Progenitor cell of endocrine pancreas (in vitro differentiated cells): ENCODE measurements around the gene NDUFS3. TPM values are rescaled to one million over a fixed set of nuclear protein-coding genes. Genes with fewer than 3 reads are reported as not detected.
"Not testable (repeated sequence)": the region's sequence is repeated elsewhere in the genome, so short reads cannot be mapped to it uniquely, and the experiment has no call there.

Experiments
- DNase-seq: peaks from one replicate; pipeline ENCODE4 v3.0.0; 2021; ENCODE audit warnings: low spot score; ENCODE audit not compliant: unreplicated experiment
- H3K27ac Mint-ChIP-seq: 2 replicates; pipeline ENCODE4 v1.8.0; 2021; ENCODE audit warnings: mild to moderate bottlenecking, moderate library complexity, mixed read lengths
- H3K27me3 Mint-ChIP-seq: 2 replicates; pipeline ENCODE4 v1.8.0; 2021; ENCODE audit warnings: mixed read lengths
- H3K36me3 Mint-ChIP-seq: 2 replicates; pipeline ENCODE4 v1.8.0; 2022; ENCODE audit warnings: mixed read lengths; ENCODE audit not compliant: insufficient read depth
- H3K4me1 Mint-ChIP-seq: 2 replicates; pipeline ENCODE4 v1.8.0; 2021; ENCODE audit warnings: low read depth, mixed read lengths
- H3K4me3 Mint-ChIP-seq: 2 replicates; pipeline ENCODE4 v1.8.0; 2021; ENCODE audit warnings: low read depth, mild to moderate bottlenecking, moderate library complexity, mixed read lengths
- H3K9me3 Mint-ChIP-seq: 2 replicates; pipeline ENCODE4 v1.8.0; 2021; ENCODE audit warnings: low read depth, mixed read lengths
- CTCF ChIP-seq: fragments of 200-600 bp; sonication (generic); IDR thresholded peaks from one replicate; pipeline ENCODE4 v1.5.0; 2021; ENCODE audit warnings: antibody characterized with exemption, mild to moderate bottlenecking; ENCODE audit not compliant: unreplicated experiment
- long read RNA-seq: library from polyadenylated mRNA; unstranded; transcript quantifications from one replicate; pipeline ENCODE4 v2.0.0, GENCODE V29; 2020
- total RNA-seq: library from RNA; stranded (reverse); gene quantifications from 2 replicates; pipeline ENCODE4 v1.2.1, GENCODE V29; 2021

Gene NDUFS3
- total RNA-seq = 102 and 109 TPM in 2 replicates
- long read RNA-seq, transcript NDUFS3-201 (7 exons, 958 nt) = major isoform, 36 of 75 reads
- long read RNA-seq, partial matches to known transcripts = 6 of 75 reads
- long read RNA-seq, other reads (novel, unspliced or antisense) = 32 of 75 reads

GRCh38 chr11:47578524-47579494, at the start of gene NDUFS3, which contains the start of gene KBTBD4:
TSS of gene NDUFS3 (plus strand) at chr11:47579074. CDS start at chr11:47579092, 18 bp downstream.
TSS of gene KBTBD4 (minus strand) at chr11:47578970. CDS start at chr11:47578951, 19 bp downstream.
- H3K36me3 Mint-ChIP-seq = peaks cover 19% of the 10 kb centered on the region
- peak within 1 kb of the TSS; percentile 99 for H3K27ac Mint-ChIP-seq
- peak; percentile 81 for DNase-seq
- H3K4me1 Mint-ChIP-seq = peaks cover 16% of the 10 kb centered on the region
- no peak for TF ChIP-seq CTCF
- no peaks in the 10 kb centered on the region for H3K27me3 Mint-ChIP-seq
- no peaks in the 10 kb centered on the region for H3K9me3 Mint-ChIP-seq
- H3K4me3 Mint-ChIP-seq = peak within 1 kb of the TSS; percentile 100

- H3K36me3 Mint-ChIP-seq = peaks cover 3% of the 10 kb centered on the region
- no peak overlapping the region for H3K27ac Mint-ChIP-seq
Measured at GRCh38 chr11:47529951-47530350, 48.9 kb upstream of the NDUFS3 start.

GRCh38 chr11:47530721-47531120, 48.2 kb upstream of the NDUFS3 start:
- H3K9me3 Mint-ChIP-seq, H3K36me3 Mint-ChIP-seq, H3K4me3 Mint-ChIP-seq, H3K27me3 Mint-ChIP-seq, DNase-seq: not testable (repeated sequence)
- peak overlapping the region; percentile 56 for H3K27ac Mint-ChIP-seq
- peaks cover 11% of the 10 kb centered on the region for H3K4me1 Mint-ChIP-seq

More at GRCh38 chr11:47529951-47530350, 48.9 kb upstream of the NDUFS3 start:
- Mint-ChIP-seq H3K4me3 (no peak overlapping the region), H3K9me3 (no peaks in the 10 kb centered on the region), H3K4me1 (peaks cover 13% of the 10 kb centered on the region), H3K27me3 (no peaks in the 10 kb centered on the region)
- no peak for TF ChIP-seq CTCF
- no peak for DNase-seq

- H3K36me3 Mint-ChIP-seq = peaks cover 4% of the 10 kb centered on the region
- no peaks in the 10 kb centered on the region for H3K27me3 Mint-ChIP-seq
- H3K27ac Mint-ChIP-seq = peak overlapping the region; percentile 54
- H3K4me3 Mint-ChIP-seq = no peak overlapping the region
- peaks cover 11% of the 10 kb centered on the region for H3K4me1 Mint-ChIP-seq
- no peaks in the 10 kb centered on the region for H3K9me3 Mint-ChIP-seq
- TF ChIP-seq CTCF = no peak
- DNase-seq = no peak
Measured at GRCh38 chr11:47531666-47532065, 47.2 kb upstream of the NDUFS3 start.

- Mint-ChIP-seq H3K36me3 (peaks cover 4% of the 10 kb centered on the region), H3K27me3 (no peaks in the 10 kb centered on the region), H3K4me1 (peaks cover 11% of the 10 kb centered on the region), H3K9me3 (no peaks in the 10 kb centered on the region), H3K4me3 (no peak overlapping the region), H3K27ac (peak overlapping the region; percentile 79)
- DNase-seq = no peak
- TF ChIP-seq CTCF = no peak
Measured at GRCh38 chr11:47532597-47533213, 46.2 kb upstream of the NDUFS3 start.
